ENCODE results near the gene FBN2. TPM values are rescaled to one million over a fixed set of nuclear protein-coding genes. Genes with fewer than 3 reads are reported as not detected.

The FBN2 gene
- total and polyA plus RNA-seq, 2 of the 4 experiments (the other 2 are of a cell fraction), result 26.7 to 69.0 TPM

- no peak overlapping the region for H3K56ac ChIP-seq (ENCODE audit: extremely low read depth, insufficient read depth, low read length)
- POLR2A ChIA-PET (ENCODE audit: unreplicated experiment), result no interaction called here
- intact Hi-C loops (cut with micrococcal nuclease), result no loop called here
Observed at GRCh38 chr5:128466980-128467379, 71.1 kb downstream of the FBN2 start.

More at GRCh38 chr5:128466980-128467379, 71.1 kb downstream of the FBN2 start:
- DNase-seq (no peak), ATAC-seq (ENCODE audit: low read depth) (no peak)
- no peak overlapping the region for H2BK120ac ChIP-seq (ENCODE audit: low read depth, low read length)
- H4K8ac ChIP-seq (ENCODE audit: low read depth in 2 of 2, low read length in 2 of 2), result no peak overlapping the region
- no peak overlapping the region for H3K23ac ChIP-seq (ENCODE audit: low read depth, low read length)
- H3K4me3 ChIP-seq (ENCODE audit: insufficient read depth, low read depth, low read length), result no peak overlapping the region
- H2AFZ ChIP-seq (replicated peaks; ENCODE audit: low read length, poor library complexity), result no peak overlapping the region
- H3K14ac ChIP-seq (replicated peaks; ENCODE audit: low read depth, low read length), result no peak overlapping the region
- no peaks in the 10 kb centered on the region for H3K9me3 ChIP-seq (ENCODE audit: control insufficient read depth, insufficient read depth, low read length)
- no CpG with 5 or more reads among the region's 1 CpG for WGBS, 2 experiments (ENCODE audit: extremely low coverage in 2 of 2, insufficient read length in 1 of 2)
- H3K36me3 ChIP-seq (ENCODE audit: control insufficient read depth, insufficient read depth, low read length), result peaks cover 14% of the 10 kb centered on the region
- H3K9me1 ChIP-seq (ENCODE audit: insufficient read depth, low read length), result peaks cover 3% of the 10 kb centered on the region; the same call in 1 of the 2 replicates
- CTCF ChIA-PET, result no interaction called here
- H2AK9ac ChIP-seq (replicated peaks; ENCODE audit: low read depth, low read length, poor library complexity), result no peak overlapping the region
- no peak overlapping the region for H3K9ac ChIP-seq (ENCODE audit: low read depth, low read length)
- BruUV-seq (replicated peaks), result no TSS peak
- H2BK5ac ChIP-seq (ENCODE audit: low read depth, low read length, poor library complexity, severe bottlenecking), result no peak overlapping the region
- H4K20me1 ChIP-seq (ENCODE audit: insufficient read depth, low read length), result no peaks in the 10 kb centered on the region
- H3K4ac ChIP-seq (ENCODE audit: low read depth, low read length), result no peak overlapping the region
- no peak overlapping the region for H2BK15ac ChIP-seq (ENCODE audit: low read depth, low read length)
- no peak for TF ChIP-seq RAD21 (IDR thresholded peaks at IDR 0.05; ENCODE audit: low read length)
- TF ChIP-seq RCOR1 (IDR thresholded peaks at IDR 0.05; ENCODE audit: insufficient replicate concordance, low read length), result no peak
- no peak for TF ChIP-seq FOS (IDR thresholded peaks at IDR 0.05; ENCODE audit: low read depth, low read length)
- no peak for TF ChIP-seq MAZ (IDR thresholded peaks at IDR 0.05; ENCODE audit: borderline replicate concordance, low read depth, low read length)
- no peak for TF ChIP-seq CHD1 (IDR thresholded peaks at IDR 0.05; ENCODE audit: low read depth, low read length)
- no peak for TF ChIP-seq NFE2L2 (IDR thresholded peaks at IDR 0.05; ENCODE audit: low read depth, low read length)
- no peak for TF ChIP-seq RFX5 (IDR thresholded peaks at IDR 0.05; ENCODE audit: low read depth, low read length)
- no peak for TF ChIP-seq BHLHE40 (IDR thresholded peaks at IDR 0.05; ENCODE audit: low read depth, low read length)
- no peak for TF ChIP-seq CEBPB (IDR thresholded peaks at IDR 0.05; ENCODE audit: low read depth, low read length)
- dilution Hi-C loops (cut with HindIII; ENCODE audit: low sequenced_read_pairs, unreplicated experiment) (no loop called here), in situ Hi-C loops (cut with MboI; ENCODE audit: low sequenced_read_pairs) (no loop called here)
- no peak overlapping the region for H3K18ac ChIP-seq (ENCODE audit: low read depth, low read length)
- H3K4me1 ChIP-seq (ENCODE audit: control insufficient read depth, insufficient read depth, low read length), result peaks cover 5% of the 10 kb centered on the region
- H3K79me1 ChIP-seq (ENCODE audit: low read depth in 1 of 2, low read length in 2 of 2), result peaks cover 0 to 7% of the 10 kb centered on the region in 2 experiments; a peak in 2 of 4 replicates
- no peak overlapping the region for H2BK20ac ChIP-seq (ENCODE audit: low read depth, low read length)
- H4K5ac ChIP-seq (ENCODE audit: low read depth, low read length), result no peak overlapping the region
- no peak overlapping the region for H4K91ac ChIP-seq (ENCODE audit: insufficient read depth, low read depth, low read length)
- no peaks in the 10 kb centered on the region for H3K27me3 ChIP-seq (ENCODE audit: control insufficient read depth, insufficient read depth, low read length)
- H2AK5ac ChIP-seq (ENCODE audit: low read depth, low read length), result no peak overlapping the region
- H3K27ac ChIP-seq (ENCODE audit: insufficient read depth, low read length), result no peak overlapping the region
- H3K4me2 ChIP-seq (ENCODE audit: low read depth, low read length), result no peak overlapping the region
